CD14-positive monocyte (primary cell): ENCODE measurements around the gene EIF2S1. TPM values are rescaled to one million over a fixed set of nuclear protein-coding genes. Genes with fewer than 3 reads are reported as not detected.

Experiments used
- DNase-seq, 3 donors: peaks; one replicate each; pipeline ENCODE4 v3.0.0-alpha.2; 2011 to 2022
- H2AFZ ChIP-seq: 2 replicates; pipeline ENCODE4 v1.6.0; 2012; ENCODE audit warnings: mild to moderate bottlenecking, low read depth, low read length, inconsistent platforms; ENCODE audit not compliant: insufficient read depth, poor library complexity, severe bottlenecking
- H3K27ac ChIP-seq, 2 donors: 1 replicate in 1 of 2; 2 replicates in 1 of 2; pipeline ENCODE4 v1.5.1; 2012 to 2013; ENCODE audit warnings: low read length in 2 of 2, control low read depth in 1 of 2, inconsistent platforms in 1 of 2, low read depth in 1 of 2, mild to moderate bottlenecking in 1 of 2
- H3K27me3 ChIP-seq, 2 donors: one replicate each; pipeline versions ENCODE4 v1.6.0 to v1.6.1; 2011 to 2013; ENCODE audit warnings: low read length in 2 of 2; ENCODE audit not compliant: control insufficient read depth in 2 of 2, insufficient read depth in 2 of 2
- H3K36me3 ChIP-seq, 2 donors: replicated peaks in 1 of 2; 1 replicate in 1 of 2; 2 replicates in 1 of 2; pipeline versions ENCODE4 v1.5.1 to v1.6.1; 2012 to 2013; ENCODE audit warnings: low read length in 2 of 2, control low read depth in 1 of 2, inconsistent platforms in 1 of 2, mild to moderate bottlenecking in 1 of 2; ENCODE audit not compliant: insufficient read depth in 2 of 2, control insufficient read depth in 1 of 2
- H3K4me1 ChIP-seq, 2 donors: 1 replicate in 1 of 2; 2 replicates in 1 of 2; pipeline versions ENCODE4 v1.5.1 to v1.6.1; 2012 to 2013; ENCODE audit warnings: low read length in 2 of 2, control low read depth in 1 of 2, inconsistent platforms in 1 of 2, mild to moderate bottlenecking in 1 of 2, moderate library complexity in 1 of 2; ENCODE audit not compliant: insufficient read depth in 2 of 2, control insufficient read depth in 1 of 2
- H3K4me2 ChIP-seq: replicated peaks from 2 replicates; pipeline ENCODE3; 2012; ENCODE audit warnings: low read length, moderate library complexity, mild to moderate bottlenecking; ENCODE audit not compliant: poor library complexity, severe bottlenecking; ENCODE audit errors: extremely low read depth
- H3K4me3 ChIP-seq, 3 experiments: fragments of 200-600 bp in 1 of 3; sonication (generic) in 1 of 3; replicated peaks in 1 of 3; 1 replicate in 2 of 3; 2 replicates in 1 of 3; pipeline ENCODE4 v1.5.1; 2011 to 2013; ENCODE audit warnings: low read length in 3 of 3, mild to moderate bottlenecking in 3 of 3, control low read depth in 2 of 3, low read depth in 2 of 3, inconsistent platforms in 1 of 3, moderate library complexity in 1 of 3
- H3K79me2 ChIP-seq: 2 replicates; pipeline ENCODE4 v1.6.0; 2012; ENCODE audit warnings: mild to moderate bottlenecking, control low read depth, inconsistent platforms, low read length, moderate library complexity; ENCODE audit not compliant: insufficient read depth
- H3K9ac ChIP-seq: 2 replicates; pipeline ENCODE4 v1.6.0; 2017; ENCODE audit warnings: low read length, mild to moderate bottlenecking; ENCODE audit not compliant: insufficient read depth, poor library complexity, severe bottlenecking
- H3K9me3 ChIP-seq, 2 donors: replicated peaks in 1 of 2; 1 replicate in 1 of 2; 2 replicates in 1 of 2; pipeline versions ENCODE4 v1.5.1 to v1.6.1; 2012 to 2013; ENCODE audit warnings: low read length in 2 of 2, control low read depth in 1 of 2; ENCODE audit not compliant: control insufficient read depth in 1 of 2, insufficient read depth in 1 of 2
- H4K20me1 ChIP-seq: 2 replicates; pipeline ENCODE4 v1.6.0; 2012; ENCODE audit warnings: mild to moderate bottlenecking, low read length, control low read depth, moderate library complexity; ENCODE audit not compliant: insufficient read depth
- H3K27ac Mint-ChIP-seq, 7 donors: one replicate each; pipeline ENCODE4 v1.8.0; 2020; ENCODE audit warnings: mild to moderate bottlenecking in 7 of 7, mixed read lengths in 7 of 7, moderate library complexity in 6 of 7, inconsistent platforms in 2 of 7
- H3K27me3 Mint-ChIP-seq, 3 donors: one replicate each; pipeline ENCODE4 v1.8.0; 2021 to 2022; ENCODE audit warnings: low read depth in 3 of 3, mild to moderate bottlenecking in 3 of 3, mixed read lengths in 3 of 3, moderate library complexity in 3 of 3, inconsistent platforms in 1 of 3
- H3K36me3 Mint-ChIP-seq, 2 donors: one replicate each; pipeline ENCODE4 v1.8.0; 2020; ENCODE audit warnings: mixed read lengths in 2 of 2, inconsistent platforms in 1 of 2, mild to moderate bottlenecking in 1 of 2
- H3K4me1 Mint-ChIP-seq: one replicate; pipeline ENCODE4 v1.8.0; 2020; ENCODE audit warnings: mild to moderate bottlenecking, mixed read lengths
- H3K4me3 Mint-ChIP-seq, 2 donors: one replicate each; pipeline ENCODE4 v1.8.0; 2020; ENCODE audit warnings: mild to moderate bottlenecking in 2 of 2, mixed read lengths in 2 of 2, moderate library complexity in 1 of 2
- H3K9me3 Mint-ChIP-seq, 7 donors: one replicate each; pipeline ENCODE4 v1.8.0; 2020 to 2022; ENCODE audit warnings: mixed read lengths in 7 of 7, mild to moderate bottlenecking in 6 of 7, moderate library complexity in 6 of 7, inconsistent platforms in 2 of 7
- CTCF ChIP-seq: fragments of 200-600 bp; IDR thresholded peaks from one replicate; pipeline ENCODE4 v1.8.0; 2022; ENCODE audit warnings: antibody characterized with exemption, mild to moderate bottlenecking
- WGBS: methylation state at CpG from one replicate; pipeline ENCODE4 v1.1.5; 2013; ENCODE audit warnings: missing lambda C conversion rate; ENCODE audit not compliant: insufficient coverage; 5-methylcytosine and 5-hydroxymethylcytosine counted together
- intact Hi-C, 2 donors: fragments of 100-400 bp; cut with micrococcal nuclease; formaldehyde crosslinking; loops; one replicate each; pipeline versions ENCODE4 v1.15.0 to v1.15.1; 2023
- polyA plus RNA-seq, 3 donors: library from polyadenylated mRNA; depleted of rRNA in 1 of 3; unstranded in 2 of 3; stranded (reverse) in 1 of 3; fragments of 300-500 nt in 2 of 3; fragments of >200 nt in 1 of 3; fragmentation: Illumina TruSeq in 2 of 3; gene quantifications; 1 replicate in 2 of 3; 2 replicates in 1 of 3; pipeline ENCODE4 v1.2.3, GENCODE V29; 2012 to 2021

The EIF2S1 gene
- polyA plus RNA-seq, 3 donors = 21.9 to 111 (median 110) TPM

GRCh38 chr14:67391268-67391667 is 31.1 kb downstream of the EIF2S1 start:
- no peak overlapping the region for H3K27ac Mint-ChIP-seq
- no peak overlapping the region for H3K4me3 Mint-ChIP-seq
- H3K27ac ChIP-seq = no peak overlapping the region

GRCh38 chr14:67392123-67392522 is 32.0 kb downstream of the EIF2S1 start:
- no peak overlapping the region for H3K27ac ChIP-seq
- H3K4me1 ChIP-seq = no peaks in the 10 kb centered on the region
- peaks cover 2% of the 10 kb centered on the region in 2 donors for H3K36me3 Mint-ChIP-seq
- no peak overlapping the region for H3K9ac ChIP-seq
- H3K27ac Mint-ChIP-seq = no peak overlapping the region
- H3K36me3 ChIP-seq = peaks cover 0 to 2% of the 10 kb centered on the region in 2 donors
- WGBS = 100% methylated on average over 2 of the region's 3 CpGs
- intact Hi-C loops = no loop called here
- peaks cover 0 to 1% (median 0%) of the 10 kb centered on the region in 7 donors for H3K9me3 Mint-ChIP-seq
- no peaks in the 10 kb centered on the region for H3K79me2 ChIP-seq
- H3K4me3 Mint-ChIP-seq = no peak overlapping the region
- no peaks in the 10 kb centered on the region for H4K20me1 ChIP-seq
- H3K9me3 ChIP-seq = no peaks in the 10 kb centered on the region
- H2AFZ ChIP-seq = no peak overlapping the region
- H3K4me3 ChIP-seq = no peak overlapping the region
- H3K4me1 Mint-ChIP-seq = peaks cover 2% of the 10 kb centered on the region
- no peak for TF ChIP-seq CTCF
- no peak overlapping the region for H3K4me2 ChIP-seq
- DNase-seq = no peak
- peaks cover 1 to 9% (median 3%) of the 10 kb centered on the region in 3 donors for H3K27me3 Mint-ChIP-seq
- H3K27me3 ChIP-seq = no peaks in the 10 kb centered on the region

More at GRCh38 chr14:67391268-67391667, 31.1 kb downstream of the EIF2S1 start:
- H3K9me3 Mint-ChIP-seq = no peaks in the 10 kb centered on the region
- Histone ChIP-seq H3K4me1 (no peaks in the 10 kb centered on the region), H3K9me3 (no peaks in the 10 kb centered on the region), H3K36me3 (peaks cover 0 to 11% of the 10 kb centered on the region in 2 donors), H2AFZ (no peak overlapping the region), H3K4me3 (no peak overlapping the region), H3K27me3 (no peaks in the 10 kb centered on the region), H3K79me2 (no peaks in the 10 kb centered on the region), H3K9ac (no peak overlapping the region), H4K20me1 (no peaks in the 10 kb centered on the region), H3K4me2 (no peak overlapping the region)
- 11% methylated on average over 3 of the region's 6 CpGs for WGBS
- intact Hi-C loops = no loop called here
- peaks cover 8% of the 10 kb centered on the region in 2 donors for H3K36me3 Mint-ChIP-seq
- no peak for TF ChIP-seq CTCF
- peaks cover 2% of the 10 kb centered on the region for H3K4me1 Mint-ChIP-seq
- DNase-seq = no peak
- peaks cover 0 to 9% (median 3%) of the 10 kb centered on the region in 3 donors for H3K27me3 Mint-ChIP-seq
